GM12865 (cell line): ENCODE data around the gene NT5DC1.

ENCODE experiments used
- DNase-seq: peaks from one replicate; pipeline ENCODE4 v3.0.0; 2010; ENCODE audit warnings: low read depth
- H3K4me3 ChIP-seq: 2 replicates; pipeline ENCODE4 v1.5.1; 2011; ENCODE audit warnings: mild to moderate bottlenecking, low read depth, low read length, control low read depth
- TF ChIP-seq, protein P1 (sequence below): IDR thresholded peaks from 2 replicates; pipeline ENCODE4 v1.5.1; 2011; ENCODE audit warnings: low read length, control low read depth, low read depth, inconsistent platforms; ENCODE audit not compliant: insufficient read depth; ENCODE audit errors: missing control alignments

Gene NT5DC1

DNA sequence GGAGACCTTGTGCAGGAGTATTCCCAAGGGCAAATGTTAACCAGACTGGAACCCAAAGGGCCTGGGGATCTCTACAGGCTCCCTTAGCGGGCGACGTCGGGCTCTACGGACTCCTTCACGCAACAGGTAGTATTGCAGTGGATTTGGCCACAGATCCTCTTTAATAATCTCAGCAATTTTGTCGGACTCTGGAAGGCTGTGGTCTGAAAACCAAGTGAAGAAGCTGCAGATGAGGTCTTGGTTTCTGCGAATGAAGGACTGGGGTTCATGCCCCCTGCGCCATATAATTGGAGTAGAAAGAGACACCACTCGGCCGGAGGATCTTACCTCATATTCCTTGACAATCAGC lies 177.8 kb downstream of the NT5DC1 start:
- H3K4me3 ChIP-seq, result peak overlapping the region; percentile 77
- TF ChIP-seq, protein P1, sequence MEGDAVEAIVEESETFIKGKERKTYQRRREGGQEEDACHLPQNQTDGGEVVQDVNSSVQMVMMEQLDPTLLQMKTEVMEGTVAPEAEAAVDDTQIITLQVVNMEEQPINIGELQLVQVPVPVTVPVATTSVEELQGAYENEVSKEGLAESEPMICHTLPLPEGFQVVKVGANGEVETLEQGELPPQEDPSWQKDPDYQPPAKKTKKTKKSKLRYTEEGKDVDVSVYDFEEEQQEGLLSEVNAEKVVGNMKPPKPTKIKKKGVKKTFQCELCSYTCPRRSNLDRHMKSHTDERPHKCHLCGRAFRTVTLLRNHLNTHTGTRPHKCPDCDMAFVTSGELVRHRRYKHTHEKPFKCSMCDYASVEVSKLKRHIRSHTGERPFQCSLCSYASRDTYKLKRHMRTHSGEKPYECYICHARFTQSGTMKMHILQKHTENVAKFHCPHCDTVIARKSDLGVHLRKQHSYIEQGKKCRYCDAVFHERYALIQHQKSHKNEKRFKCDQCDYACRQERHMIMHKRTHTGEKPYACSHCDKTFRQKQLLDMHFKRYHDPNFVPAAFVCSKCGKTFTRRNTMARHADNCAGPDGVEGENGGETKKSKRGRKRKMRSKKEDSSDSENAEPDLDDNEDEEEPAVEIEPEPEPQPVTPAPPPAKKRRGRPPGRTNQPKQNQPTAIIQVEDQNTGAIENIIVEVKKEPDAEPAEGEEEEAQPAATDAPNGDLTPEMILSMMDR, result no peak
- DNase-seq, result no peak

DNA sequence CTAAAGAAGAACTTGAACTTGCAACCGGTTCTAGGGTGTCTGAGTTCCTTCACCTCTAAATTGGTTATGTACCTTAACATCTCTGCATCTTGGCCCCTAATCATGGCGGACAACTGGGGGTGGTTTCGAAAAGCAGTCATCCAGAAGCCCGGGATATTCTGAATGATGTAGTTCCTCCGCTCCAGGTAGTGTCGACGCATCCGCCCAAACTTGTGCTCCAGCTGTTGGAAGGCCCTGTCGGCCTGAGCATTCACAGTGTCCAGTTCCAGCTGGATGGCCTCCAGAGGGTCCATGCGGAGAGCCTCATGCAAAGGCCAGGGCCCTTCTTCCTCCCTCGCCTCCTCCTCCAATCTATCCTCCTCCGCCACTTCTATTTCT lies 178.2 kb downstream of the NT5DC1 start:
- peak overlapping the region; percentile 77 for H3K4me3 ChIP-seq
- peak; percentile 36 for DNase-seq
- TF ChIP-seq, protein P1, result no peak

DNA sequence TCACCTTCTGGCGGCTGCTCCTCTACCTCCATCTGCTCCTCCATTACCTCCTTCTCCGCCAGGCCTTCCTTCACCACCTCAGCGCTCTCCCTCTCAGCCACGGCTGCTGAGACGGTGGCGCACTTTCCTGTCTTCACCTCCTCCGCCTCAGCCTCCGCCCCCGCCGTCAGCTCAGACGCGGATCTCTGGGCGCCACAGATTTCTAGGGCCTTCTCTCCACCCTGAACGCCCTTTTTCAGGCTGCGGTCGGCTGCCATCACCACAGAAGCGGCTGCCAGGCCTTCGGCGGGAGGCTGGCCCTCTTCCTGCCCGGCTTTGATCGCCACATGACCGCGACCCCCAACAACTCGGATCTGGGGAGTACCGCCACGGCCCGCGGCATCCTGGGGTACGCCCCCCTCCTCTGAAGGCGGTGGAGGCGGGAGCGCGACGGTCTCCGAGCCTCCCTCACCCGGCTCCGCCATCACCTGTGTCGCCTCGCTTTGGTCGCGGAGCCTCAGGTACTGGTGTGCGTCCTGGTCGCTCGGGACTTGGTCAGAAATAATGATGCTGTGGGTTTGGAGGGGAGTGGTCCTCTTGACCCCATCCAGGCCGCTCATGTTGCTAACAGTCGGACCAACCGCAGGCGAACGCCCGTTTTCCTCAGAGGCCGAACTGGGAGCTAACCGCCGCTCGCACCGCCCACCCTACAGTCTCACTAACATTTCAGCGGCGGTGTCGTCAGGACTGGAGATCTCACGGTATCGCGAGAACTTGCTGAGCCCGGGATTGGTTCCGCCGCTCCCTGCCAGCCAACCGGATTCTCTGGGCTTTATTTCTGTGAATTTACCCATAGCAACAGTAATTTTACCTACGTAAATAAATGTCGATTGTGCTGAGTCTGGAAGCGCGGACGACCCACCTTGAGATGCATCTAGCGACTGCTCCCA lies 178.8 kb downstream of the NT5DC1 start, which contains the start of gene TSPYL1:
TSS of gene TSPYL1 (minus strand) at position 699 of the 929 bp plus-strand sequence. CDS start at position 599, 100 bp downstream.
- H3K4me3 ChIP-seq, result peak within 1 kb of the TSS; percentile 77
- DNase-seq, result peak; percentile 97
- TF ChIP-seq, protein P1, result peak; percentile 6

DNA sequence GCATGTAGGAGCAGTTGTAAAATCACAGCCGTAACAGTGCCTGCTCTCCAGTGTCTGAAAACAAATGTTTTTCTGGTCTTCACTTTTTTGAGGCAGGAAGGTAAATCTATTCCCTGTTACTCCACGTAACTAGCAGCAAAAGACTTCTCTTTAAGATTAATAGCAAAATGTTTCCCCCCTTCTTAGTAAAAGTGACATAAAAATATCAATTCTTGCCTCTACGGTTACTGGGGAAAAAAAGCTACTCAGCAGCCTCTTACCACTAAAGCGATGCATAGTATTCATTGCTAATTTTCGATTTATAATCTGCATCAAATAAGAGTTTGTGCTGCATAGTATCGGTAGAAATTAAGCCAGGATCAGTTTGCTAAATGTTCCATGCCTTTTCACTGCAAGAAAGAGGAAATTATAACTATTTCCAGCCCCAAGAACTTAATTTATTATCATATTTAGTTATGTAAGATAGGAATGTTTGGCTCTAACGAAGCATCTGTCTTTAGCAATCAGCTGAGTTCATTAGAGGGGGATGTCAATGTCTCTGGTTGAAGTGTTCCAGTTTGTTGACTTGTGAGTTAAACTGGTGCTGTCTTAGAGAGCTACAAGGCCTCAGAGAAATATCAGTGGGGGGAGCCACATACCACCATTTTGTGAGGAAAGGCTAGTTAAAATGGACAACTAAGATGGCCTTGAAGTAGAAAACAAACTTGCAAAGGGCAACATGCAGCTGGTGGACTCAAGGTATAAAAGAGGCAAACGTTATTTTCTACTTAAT lies 179.7 kb downstream of the NT5DC1 start:
- TF ChIP-seq, protein P1, result no peak
- H3K4me3 ChIP-seq, result peak overlapping the region; percentile 77
- peak; percentile 24 for DNase-seq

DNA sequence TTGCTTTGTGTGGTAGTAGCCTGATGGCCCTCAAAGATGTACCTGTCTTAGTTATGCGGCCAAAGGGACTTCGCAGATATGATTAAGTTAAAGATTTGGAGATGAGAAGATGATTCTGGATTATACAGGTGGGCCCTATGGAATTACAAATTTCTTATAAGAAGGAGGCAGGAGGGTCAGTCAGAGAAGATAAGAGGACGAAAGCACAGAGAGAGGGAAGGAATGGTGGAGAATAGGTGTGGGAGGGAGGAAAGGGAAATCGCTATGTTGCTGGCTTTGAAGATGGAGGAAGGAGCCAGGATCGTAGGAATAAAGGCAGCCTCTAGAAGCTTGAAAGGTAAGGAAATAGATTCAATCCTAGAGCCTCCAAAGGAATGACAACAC lies 180.3 kb downstream of the NT5DC1 start:
- TF ChIP-seq, protein P1, result no peak
- DNase-seq, result no peak
- H3K4me3 ChIP-seq, result peak overlapping the region; percentile 77

DNA sequence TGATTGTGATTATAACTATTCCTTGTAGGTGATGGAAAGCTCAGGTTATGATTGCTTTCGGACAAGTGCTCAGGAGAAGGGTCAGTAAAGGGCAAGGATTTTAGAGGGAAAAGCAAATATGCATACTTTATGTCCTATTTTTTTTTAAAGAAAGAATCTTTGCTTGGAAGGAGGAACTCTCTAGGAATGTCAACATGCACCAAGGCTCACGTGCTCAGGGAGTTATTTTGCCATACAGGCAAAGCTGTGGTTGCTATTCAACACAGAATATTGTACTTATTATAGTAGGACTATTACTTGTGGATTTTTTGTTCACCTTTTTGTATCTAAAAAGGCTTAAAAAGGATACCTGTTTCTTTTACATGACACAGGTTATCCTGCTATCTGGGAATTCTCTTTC lies 182.0 kb downstream of the NT5DC1 start:
- H3K4me3 ChIP-seq, result no peak overlapping the region
- TF ChIP-seq, protein P1, result no peak
- DNase-seq, result no peak
